ENCODE results near the gene CHPT1.

The CHPT1 gene

DNA sequence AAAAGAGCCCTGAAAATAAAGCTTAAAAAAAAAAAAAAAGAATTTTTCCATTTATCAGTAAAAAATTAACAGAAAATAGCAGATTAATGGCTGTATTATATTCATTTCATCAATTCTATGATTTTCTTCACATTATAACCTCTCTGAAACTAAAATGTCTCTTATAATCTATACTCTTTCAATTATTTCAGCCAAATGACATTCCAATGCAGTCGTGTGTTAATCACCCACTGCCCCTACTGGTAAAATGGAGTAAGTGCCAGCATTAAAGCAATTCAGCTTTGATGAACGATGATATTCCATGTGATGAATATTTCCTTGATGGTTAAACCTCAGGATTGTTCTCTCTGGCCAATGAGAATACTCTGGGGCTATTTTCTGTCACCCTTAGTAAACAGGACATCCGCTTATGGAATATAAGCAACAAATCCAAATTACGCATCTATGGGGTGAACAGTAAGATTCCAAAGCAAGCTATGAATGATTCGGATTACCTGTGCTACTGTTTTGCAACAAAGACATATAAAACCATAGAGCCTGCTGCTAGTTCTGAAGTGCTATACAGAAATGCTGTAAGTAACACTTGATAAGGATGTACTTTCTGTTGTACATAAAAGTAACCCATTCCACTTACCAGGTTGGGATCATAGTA lies 62.1 kb downstream of the CHPT1 start:
- Histone ChIP-seq H3K9me3 (replicated peaks in 1 of 11) (no peaks in the 10 kb centered on the region), H3K27me3 (no peaks in the 10 kb centered on the region), H3K27ac (no peak overlapping the region), H3K4me2 (no peak overlapping the region; a peak in 1 of 22 replicates), H3K36me3 (peaks cover 17 to 87% (median 75%) of the 10 kb centered on the region in 11 experiments), H3K9ac (no peak overlapping the region), H3K4me1 (peaks cover 0 to 60% (median 12%) of the 10 kb centered on the region in 10 experiments; a peak in 12 of 20 replicates), H3K4me3 (no peak overlapping the region), H4K20me1 (peaks cover 0 to 13% (median 0%) of the 10 kb centered on the region in 11 experiments; a peak in 4 of 22 replicates)
- TF ChIP-seq Cebpa-rat (IDR thresholded peaks at IDR 0.05) = no peak

DNA sequence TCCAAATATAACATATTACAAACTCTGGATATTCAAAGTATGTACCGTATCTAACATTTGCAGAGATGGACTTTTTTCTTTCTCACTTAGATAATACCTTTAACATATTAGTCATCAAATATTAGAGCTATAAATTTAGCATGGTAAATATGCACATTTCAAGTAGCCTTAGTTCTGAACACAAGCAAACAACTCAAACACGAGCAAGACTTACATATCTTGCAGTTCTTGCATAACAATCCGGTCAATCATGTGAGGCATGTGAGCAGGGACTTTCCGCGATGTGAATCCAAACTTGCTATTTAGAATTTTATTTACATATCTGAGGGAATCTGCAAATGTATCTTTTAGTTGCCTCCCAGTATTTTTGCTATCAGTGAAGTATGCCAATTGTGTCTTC lies 63.9 kb downstream of the CHPT1 start:
- Histone ChIP-seq H3K27me3 (no peaks in the 10 kb centered on the region), H3K4me3 (no peak overlapping the region), H3K4me2 (peak overlapping the region in 2 of 11 experiments; percentile 67 to 90; a peak in 4 of 22 replicates), H3K27ac (peak overlapping the region in 3 of 11 experiments; percentile 14 to 57 (median 52); a peak in 4 of 22 replicates), H3K36me3 (peaks cover 19 to 88% (median 76%) of the 10 kb centered on the region in 11 experiments), H3K4me1 (peaks cover 0 to 68% (median 12%) of the 10 kb centered on the region in 10 experiments; a peak in 12 of 20 replicates), H3K9ac (peak overlapping the region in 1 of 11 experiments; percentile 21; a peak in 1 of 22 replicates), H4K20me1 (peaks cover 0 to 13% (median 0%) of the 10 kb centered on the region in 11 experiments; a peak in 4 of 22 replicates), H3K9me3 (replicated peaks in 1 of 11) (no peaks in the 10 kb centered on the region)
- no peak for TF ChIP-seq Cebpa-rat (IDR thresholded peaks at IDR 0.05)

DNA sequence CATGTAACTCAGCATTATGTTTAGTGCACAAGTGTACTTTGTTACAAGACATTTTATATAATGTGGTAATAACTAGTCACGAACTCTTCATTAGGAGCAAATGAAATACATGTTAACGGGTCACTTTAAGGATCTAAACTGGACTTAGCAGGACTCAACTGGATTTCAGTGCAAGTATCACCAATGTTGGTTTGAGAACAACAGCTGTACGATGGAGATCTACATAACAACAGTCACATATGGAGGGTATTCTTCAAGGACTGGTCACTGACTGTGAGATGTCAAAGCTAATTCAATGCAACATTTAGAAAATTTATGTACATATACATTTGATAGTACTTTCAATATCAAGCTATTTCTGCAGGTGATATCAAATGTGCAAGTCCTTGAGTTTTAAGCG lies 64.3 kb downstream of the CHPT1 start:
- no peak for TF ChIP-seq Cebpa-rat (IDR thresholded peaks at IDR 0.05)
- peaks cover 15 to 88% (median 76%) of the 10 kb centered on the region in 11 experiments for H3K36me3 ChIP-seq
- no peak overlapping the region; a peak in 1 of 22 replicates for H3K27ac ChIP-seq
- peaks cover 0 to 13% (median 0%) of the 10 kb centered on the region in 11 experiments; a peak in 4 of 22 replicates for H4K20me1 ChIP-seq
- H3K9me3 ChIP-seq (replicated peaks in 1 of 11) = no peaks in the 10 kb centered on the region
- peaks cover 0 to 68% (median 12%) of the 10 kb centered on the region in 10 experiments; a peak in 12 of 20 replicates for H3K4me1 ChIP-seq
- peak overlapping the region in 2 of 11 experiments; percentile 67 to 90; a peak in 4 of 22 replicates for H3K4me2 ChIP-seq
- no peaks in the 10 kb centered on the region for H3K27me3 ChIP-seq
- no peak overlapping the region; a peak in 1 of 22 replicates for H3K9ac ChIP-seq
- no peak overlapping the region for H3K4me3 ChIP-seq

DNA sequence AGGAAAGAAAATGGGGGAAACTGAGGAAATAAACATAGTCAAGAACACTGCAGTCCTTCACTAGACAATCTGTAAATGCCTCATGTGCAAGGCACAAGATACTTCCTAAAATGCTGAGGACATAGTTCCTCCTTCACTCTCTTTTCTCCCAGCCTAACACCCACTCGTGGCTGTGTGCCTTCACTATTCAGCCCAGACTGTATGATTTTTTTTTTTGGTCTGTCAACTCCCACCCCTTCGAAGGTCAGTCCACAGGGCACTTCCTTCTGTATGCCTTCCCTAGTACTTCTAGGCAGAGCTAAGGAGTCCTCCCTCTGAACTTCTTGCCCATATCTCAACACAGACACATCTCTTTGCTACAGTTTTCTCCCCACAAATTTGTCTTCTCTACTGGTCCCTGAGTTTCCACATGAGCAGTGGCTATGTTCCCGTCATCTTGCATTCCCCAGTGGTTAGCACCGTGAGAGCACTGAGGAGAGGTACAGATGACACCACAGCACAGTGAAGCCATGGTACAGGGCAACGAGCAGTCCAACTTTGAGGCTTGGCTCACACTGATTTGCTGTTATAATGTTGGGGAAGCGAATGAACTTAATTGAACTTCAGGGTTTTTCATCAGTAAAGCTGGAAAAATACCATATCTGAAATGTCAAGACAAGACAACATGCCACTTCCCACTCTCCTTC lies 65.9 kb downstream of the CHPT1 start:
- H4K20me1 ChIP-seq = peaks cover 0 to 13% (median 0%) of the 10 kb centered on the region in 11 experiments; a peak in 4 of 22 replicates
- H3K4me2 ChIP-seq = peak overlapping the region in 5 of 11 experiments; percentile 33 to 90 (median 67); a peak in 10 of 22 replicates
- H3K9me3 ChIP-seq (replicated peaks in 1 of 11) = no peaks in the 10 kb centered on the region
- no peak overlapping the region for H3K4me3 ChIP-seq
- H3K27ac ChIP-seq = peak overlapping the region in 5 of 11 experiments; percentile 6 to 49 (median 32); a peak in 7 of 22 replicates
- H3K4me1 ChIP-seq = peaks cover 0 to 68% (median 12%) of the 10 kb centered on the region in 10 experiments; a peak in 12 of 20 replicates
- peak overlapping the region in 2 of 11 experiments; percentile 9 to 14; a peak in 2 of 22 replicates for H3K9ac ChIP-seq
- TF ChIP-seq Cebpa-rat (IDR thresholded peaks at IDR 0.05) = no peak
- H3K36me3 ChIP-seq = peaks cover 7 to 88% (median 77%) of the 10 kb centered on the region in 11 experiments
- H3K27me3 ChIP-seq = no peaks in the 10 kb centered on the region

DNA sequence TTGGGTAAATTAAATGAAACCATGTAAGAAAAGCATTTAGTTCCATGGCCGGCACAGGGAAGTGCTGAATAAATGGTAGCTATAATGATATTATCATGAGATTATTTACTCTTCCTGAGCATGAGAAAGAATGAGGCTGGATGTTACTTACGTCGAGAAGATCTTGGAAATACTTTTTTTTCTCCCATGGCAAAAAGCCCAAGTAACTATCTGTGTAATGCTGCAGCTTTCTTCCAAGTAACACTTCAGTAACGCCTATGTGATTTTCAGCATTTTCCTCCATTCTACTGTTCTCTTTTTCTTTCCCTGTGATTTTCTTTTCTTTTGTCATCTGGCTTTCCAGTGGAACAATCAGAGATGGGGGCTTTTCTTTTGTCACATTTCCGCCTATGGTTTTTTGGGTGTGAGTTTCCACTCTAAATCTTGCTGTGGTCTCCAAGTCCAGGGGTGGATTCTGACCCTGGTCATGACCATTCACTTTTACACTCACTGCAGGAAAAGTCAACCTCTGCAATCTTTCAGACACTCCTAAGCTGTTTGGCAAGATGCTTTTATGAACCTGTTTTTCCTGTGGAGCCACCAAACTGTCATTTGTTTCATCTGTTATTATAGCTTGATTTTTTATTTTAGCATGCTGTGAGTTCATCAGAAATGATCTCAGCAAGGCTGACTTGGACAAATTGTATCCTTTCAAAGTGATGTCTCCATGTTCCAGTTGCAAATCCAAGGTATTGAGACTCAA lies 66.8 kb downstream of the CHPT1 start:
- peaks cover 4 to 89% (median 74%) of the 10 kb centered on the region in 11 experiments; a peak in 20 of 22 replicates for H3K36me3 ChIP-seq

DNA sequence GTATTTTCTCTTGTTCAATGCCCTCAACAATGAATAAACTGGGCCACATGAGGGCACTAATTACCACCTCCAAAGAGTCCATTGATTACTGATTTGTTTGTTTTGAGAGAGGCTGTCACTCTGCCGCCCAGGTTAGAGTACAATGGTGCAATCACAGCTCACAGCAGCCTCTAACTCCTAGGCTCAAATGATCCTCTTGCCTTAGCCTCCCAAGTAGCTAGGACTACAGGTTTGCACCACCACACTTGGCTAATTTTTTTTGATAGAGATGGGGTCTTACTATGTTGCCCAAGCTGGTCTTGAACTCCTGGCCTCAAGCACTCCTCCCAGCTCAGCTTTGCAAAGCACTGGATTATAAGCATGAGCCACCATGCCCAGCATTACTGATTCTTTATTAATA lies 70.1 kb downstream of the CHPT1 start:
- no peaks in the 10 kb centered on the region for H3K9me3 ChIP-seq (replicated peaks in 1 of 11)
- H3K36me3 ChIP-seq = peaks cover 4 to 79% (median 70%) of the 10 kb centered on the region in 11 experiments; a peak in 20 of 22 replicates
- no peaks in the 10 kb centered on the region for H3K27me3 ChIP-seq
- H3K9ac ChIP-seq = no peak overlapping the region
- H4K20me1 ChIP-seq = peaks cover 0 to 13% (median 0%) of the 10 kb centered on the region in 11 experiments; a peak in 4 of 22 replicates
- peaks cover 14 to 57% (median 29%) of the 10 kb centered on the region in 10 experiments for H3K4me1 ChIP-seq
- H3K4me2 ChIP-seq = no peak overlapping the region
- TF ChIP-seq Cebpa-rat (IDR thresholded peaks at IDR 0.05) = no peak
- no peak overlapping the region for H3K4me3 ChIP-seq
- H3K27ac ChIP-seq = no peak overlapping the region

More for the DNA sequence above, 66.8 kb downstream of the CHPT1 start:
- Histone ChIP-seq H3K4me2 (peak overlapping the region in 4 of 11 experiments; percentile 58 to 90 (median 70); a peak in 8 of 22 replicates), H4K20me1 (peaks cover 0 to 13% (median 0%) of the 10 kb centered on the region in 11 experiments; a peak in 4 of 22 replicates), H3K27ac (peak overlapping the region in 2 of 11 experiments; percentile 17 to 40; a peak in 4 of 22 replicates), H3K27me3 (no peaks in the 10 kb centered on the region), H3K4me3 (no peak overlapping the region), H3K9ac (peak overlapping the region in 1 of 11 experiments; percentile 9; a peak in 1 of 22 replicates), H3K4me1 (peaks cover 0 to 68% (median 12%) of the 10 kb centered on the region in 10 experiments; a peak in 12 of 20 replicates), H3K9me3 (replicated peaks in 1 of 11) (no peaks in the 10 kb centered on the region)
- no peak for TF ChIP-seq Cebpa-rat (IDR thresholded peaks at IDR 0.05)

DNA sequence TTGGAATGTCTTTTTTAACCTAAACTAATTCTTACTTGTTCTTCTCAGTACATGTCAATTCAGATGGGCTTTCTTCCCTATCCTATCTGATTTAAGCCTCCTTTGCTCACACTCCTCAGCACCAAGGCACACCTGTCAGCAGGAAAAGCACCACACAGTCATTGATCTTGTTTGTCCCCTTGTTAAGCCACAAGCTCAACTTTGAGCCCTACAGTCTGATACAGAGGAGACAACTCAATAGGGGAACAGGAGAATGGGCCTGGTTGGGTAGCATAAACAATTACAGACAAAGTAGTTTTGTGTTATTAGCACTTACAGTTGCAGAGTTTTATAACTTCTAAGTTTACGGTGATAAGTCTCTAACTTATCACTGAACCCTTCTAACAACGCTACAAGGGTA lies 71.3 kb downstream of the CHPT1 start:
- Histone ChIP-seq H3K27me3 (no peaks in the 10 kb centered on the region), H4K20me1 (peaks cover 0 to 2% (median 0%) of the 10 kb centered on the region in 11 experiments; a peak in 4 of 22 replicates), H3K27ac (no peak overlapping the region), H3K4me2 (no peak overlapping the region), H3K9me3 (replicated peaks in 1 of 11) (no peaks in the 10 kb centered on the region), H3K36me3 (peaks cover 4 to 82% (median 66%) of the 10 kb centered on the region in 11 experiments; a peak in 20 of 22 replicates), H3K4me1 (peaks cover 24 to 56% (median 32%) of the 10 kb centered on the region in 10 experiments), H3K9ac (no peak overlapping the region), H3K4me3 (no peak overlapping the region)
- TF ChIP-seq Cebpa-rat (IDR thresholded peaks at IDR 0.05) = no peak

DNA sequence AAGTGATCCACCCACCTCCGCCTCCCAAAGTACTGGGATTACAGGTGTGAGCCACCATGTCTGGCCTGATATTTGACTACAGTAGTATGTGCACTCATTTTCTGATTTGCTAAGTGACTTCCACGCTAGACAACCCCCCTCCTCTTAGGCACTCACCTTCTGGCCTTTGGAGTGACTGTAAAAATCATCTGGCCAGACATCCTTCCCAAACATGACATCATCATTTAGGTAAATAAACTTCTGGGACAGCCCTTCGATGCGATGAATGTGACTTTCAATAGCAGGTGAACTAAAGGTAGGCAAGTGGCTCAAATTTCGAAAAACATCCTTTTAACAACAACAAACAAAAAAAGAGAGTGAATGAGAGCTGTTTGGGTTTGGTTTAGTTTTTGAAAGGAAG lies 72.4 kb downstream of the CHPT1 start:
- Histone ChIP-seq H4K20me1 (no peaks in the 10 kb centered on the region), H3K4me2 (no peak overlapping the region), H3K27ac (no peak overlapping the region), H3K27me3 (no peaks in the 10 kb centered on the region), H3K4me1 (peaks cover 29 to 56% (median 37%) of the 10 kb centered on the region in 10 experiments), H3K9me3 (replicated peaks in 1 of 11) (no peaks in the 10 kb centered on the region), H3K4me3 (no peak overlapping the region), H3K36me3 (peaks cover 4 to 73% (median 57%) of the 10 kb centered on the region in 11 experiments; a peak in 20 of 22 replicates), H3K9ac (no peak overlapping the region)
- TF ChIP-seq Cebpa-rat (IDR thresholded peaks at IDR 0.05) = no peak
